Hematopoietic multipotent progenitor cell treated with erythropoietin and hydrocortisone succinate and interleukin-3 and kit ligand, for 8 days (in vitro differentiated cells): Measurements from ENCODE around the gene SIMC1.

Experiments
- DNase-seq: peaks from one replicate; pipeline ENCODE4 v3.0.0-alpha.2; 2015

Gene SIMC1

DNA sequence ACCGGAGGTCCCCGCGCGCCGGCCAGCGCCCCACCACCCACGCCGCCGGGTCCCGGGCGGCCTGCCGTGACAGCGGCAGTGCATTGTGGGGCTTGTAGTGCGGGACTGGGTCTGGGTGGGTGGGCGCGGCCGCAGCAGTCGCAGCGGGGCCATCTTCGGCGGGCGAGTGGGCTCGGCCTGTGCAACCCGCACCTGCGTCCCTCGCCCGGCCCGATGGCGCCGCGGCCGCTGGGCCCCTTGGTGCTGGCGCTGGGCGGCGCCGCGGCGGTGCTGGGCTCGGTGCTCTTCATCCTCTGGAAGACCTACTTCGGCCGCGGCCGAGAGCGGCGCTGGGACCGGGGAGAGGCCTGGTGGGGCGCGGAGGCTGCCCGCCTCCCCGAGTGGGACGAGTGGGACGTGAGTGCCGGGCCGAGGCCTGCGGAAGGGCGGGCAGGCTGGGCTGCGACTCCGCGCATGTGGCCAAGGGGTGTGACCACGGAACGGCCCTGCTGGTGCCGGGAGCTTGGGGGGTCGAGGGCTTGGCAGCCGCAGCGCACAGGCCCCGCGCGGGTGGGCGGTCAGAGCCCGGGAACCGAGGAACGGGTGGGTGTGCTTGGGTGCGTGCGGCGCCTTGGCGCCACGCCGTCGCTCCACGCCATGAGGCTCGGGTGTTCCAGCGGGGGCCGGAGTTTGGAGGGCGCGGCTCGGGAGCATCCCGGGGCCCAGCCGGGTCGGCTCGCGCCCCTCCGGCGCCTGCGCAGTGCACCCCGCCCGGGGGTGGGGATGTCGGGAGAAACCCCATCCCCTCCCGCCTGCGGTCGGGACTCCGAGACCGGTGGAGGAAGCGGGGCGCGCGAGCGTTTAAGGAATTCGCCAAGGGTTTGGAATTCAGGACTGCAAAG, 127.4 kb downstream of the SIMC1 start, which contains the start of gene ARL10:
TSS of gene ARL10 (plus strand) at position 137 of the 881 bp plus-strand sequence. CDS start at position 214, 77 bp downstream.
- peak; percentile 30 for DNase-seq

DNA sequence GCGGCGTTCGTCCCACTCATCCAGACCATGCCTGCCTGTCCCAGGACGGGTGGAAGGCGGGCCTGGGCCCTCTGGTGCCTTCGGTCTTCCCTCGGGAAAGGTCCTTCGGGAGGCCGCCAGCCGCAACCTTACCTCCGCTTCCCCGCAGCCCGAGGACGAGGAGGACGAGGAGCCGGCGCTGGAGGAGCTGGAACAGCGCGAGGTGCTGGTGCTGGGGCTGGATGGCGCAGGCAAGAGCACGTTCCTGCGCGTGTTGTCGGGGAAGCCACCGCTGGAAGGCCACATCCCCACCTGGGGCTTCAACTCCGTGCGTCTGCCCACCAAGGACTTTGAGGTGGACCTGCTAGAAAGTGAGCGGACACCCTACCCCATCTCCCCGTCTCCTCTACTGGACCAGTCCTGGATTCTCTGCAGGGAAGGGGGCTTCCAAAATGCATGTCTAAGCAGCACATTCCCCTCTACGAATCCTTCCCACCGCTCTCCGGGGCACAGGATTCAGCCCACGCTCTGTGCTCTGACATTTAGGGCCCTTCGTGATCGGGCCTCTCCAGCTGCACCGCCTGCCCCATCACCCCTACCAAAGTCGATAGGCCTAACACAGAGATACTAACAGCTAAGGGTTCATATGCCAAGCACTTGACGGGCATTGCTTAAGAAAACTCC, 128.1 kb downstream of the SIMC1 start:
- DNase-seq, result no peak

DNA sequence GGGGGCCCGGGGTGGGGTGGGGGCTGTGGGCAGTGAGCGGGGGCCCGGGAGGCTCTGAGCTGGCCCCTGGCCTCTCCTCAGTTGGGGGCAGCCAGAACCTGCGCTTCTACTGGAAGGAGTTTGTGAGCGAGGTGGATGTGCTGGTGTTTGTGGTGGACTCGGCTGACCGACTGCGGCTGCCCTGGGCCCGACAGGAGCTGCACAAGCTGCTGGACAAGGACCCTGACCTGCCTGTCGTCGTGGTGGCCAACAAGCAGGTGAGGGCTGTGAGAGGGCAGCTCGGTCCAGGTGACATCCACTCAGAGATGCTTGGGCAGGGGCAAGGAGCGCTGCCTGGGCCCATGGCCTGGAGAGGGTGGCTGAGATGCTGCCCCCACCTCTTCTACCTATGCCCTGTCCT, 130.5 kb downstream of the SIMC1 start:
- DNase-seq, result no peak

DNA sequence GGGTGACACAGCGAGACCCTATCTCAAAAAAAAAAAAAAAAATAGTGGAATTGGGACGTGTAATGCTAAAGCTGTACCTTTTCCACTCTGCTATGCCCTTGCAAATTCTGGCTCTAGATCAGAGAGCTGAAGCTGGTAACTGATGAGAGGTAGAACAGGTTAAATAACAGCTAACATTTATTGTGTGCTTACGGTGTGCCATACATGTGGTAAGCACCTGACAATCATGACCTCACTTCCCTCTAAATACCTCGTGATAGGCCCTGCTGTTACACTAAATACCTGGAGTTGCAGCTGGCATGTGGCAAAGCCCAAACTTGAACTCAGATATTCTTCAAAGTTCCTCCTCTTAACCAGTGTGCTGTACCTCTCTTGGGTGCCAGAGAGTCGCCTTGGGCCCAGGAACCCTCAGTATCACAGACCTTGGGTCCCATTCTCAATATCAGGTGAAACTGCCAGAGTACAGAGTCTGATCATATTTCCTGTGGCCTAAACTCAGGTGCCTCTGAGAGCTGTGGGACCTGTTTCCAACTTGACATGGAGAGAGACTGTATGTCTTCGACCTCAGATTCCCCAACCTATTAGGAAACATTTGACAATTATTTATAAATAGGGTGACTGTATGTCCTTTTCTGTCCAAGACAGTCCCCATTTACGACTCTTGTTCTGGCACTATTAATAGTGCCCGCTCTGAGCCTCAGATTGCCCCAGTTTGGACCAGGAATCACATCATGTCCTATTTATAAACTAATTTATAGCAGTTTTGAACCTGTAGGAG, 131.9 kb downstream of the SIMC1 start:
- DNase-seq, result no peak

DNA sequence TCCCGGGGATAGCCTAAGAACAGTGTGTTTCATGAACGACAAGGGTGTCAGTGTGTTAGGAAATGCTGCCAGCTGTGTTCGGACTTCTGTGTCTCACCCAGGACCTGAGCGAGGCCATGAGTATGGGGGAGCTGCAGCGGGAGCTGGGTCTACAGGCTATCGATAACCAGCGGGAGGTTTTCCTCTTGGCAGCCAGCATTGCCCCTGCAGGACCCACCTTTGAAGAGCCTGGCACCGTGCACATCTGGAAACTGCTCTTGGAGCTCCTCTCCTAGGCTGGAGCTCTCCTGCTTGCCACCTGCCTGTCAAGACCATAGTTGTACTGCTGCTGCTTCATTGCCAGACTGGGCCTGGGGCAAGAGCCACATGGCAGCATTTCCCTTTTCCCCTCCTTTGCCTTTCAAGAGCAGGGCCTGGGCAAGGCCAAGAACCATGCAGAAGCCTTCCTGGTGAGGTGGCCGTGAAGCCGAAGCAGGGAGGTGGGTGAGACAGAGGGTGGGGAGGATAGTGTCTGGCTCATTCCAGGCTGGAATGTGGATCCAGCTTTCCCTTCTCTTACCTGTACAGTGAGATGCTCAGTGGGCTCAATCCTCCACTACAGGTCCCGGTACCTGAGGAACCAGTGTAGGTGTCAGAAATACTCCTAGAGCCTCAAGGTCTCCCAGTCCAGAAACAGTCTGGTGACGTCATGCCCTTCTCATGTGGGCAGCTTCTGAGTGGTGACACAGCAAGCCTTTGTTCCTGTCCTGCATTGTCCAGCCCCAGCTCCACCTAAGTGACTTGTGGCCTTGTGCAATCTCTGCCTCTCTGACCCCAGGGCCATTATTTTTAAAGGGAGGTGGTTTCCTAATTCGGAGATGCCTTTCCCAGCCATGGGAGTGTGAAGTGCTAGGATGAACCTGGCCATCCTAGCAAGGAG, 133.7 kb downstream of the SIMC1 start:
- DNase-seq, result no peak

DNA sequence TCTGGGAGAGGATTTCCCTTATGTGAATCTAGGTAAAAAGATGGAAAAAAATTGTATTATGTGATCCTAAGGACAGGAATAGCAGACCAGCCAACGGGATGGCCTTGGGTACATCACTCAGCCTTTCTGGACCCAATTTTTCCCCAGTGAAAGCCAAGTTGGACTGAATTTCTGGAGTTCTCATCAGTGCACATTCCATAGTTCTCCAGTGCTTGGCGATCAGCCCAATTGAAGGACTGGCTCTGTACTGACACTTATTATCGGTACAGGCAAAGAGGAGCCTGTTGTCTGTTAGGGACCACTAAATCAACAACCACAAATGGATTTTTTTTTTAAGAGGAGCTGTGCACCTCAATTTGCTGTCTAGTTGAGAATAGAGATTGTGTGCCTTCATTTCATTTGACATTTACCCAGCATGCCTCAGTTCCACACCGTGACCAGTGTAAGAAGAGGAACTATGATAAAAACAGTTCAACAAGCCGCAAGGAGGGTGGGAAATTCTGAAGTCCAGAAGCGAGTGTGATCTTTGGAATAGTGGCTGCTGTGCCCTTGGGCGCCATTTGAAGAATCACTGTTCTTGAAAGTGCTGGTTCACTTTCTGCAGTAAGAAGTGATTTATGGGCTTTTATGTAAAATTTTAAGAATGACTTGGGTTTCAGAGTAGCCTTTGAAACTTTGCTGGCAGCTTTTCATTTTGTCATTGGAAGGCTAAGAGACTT, 135.0 kb downstream of the SIMC1 start:
- DNase-seq, result peak; percentile 13

DNA sequence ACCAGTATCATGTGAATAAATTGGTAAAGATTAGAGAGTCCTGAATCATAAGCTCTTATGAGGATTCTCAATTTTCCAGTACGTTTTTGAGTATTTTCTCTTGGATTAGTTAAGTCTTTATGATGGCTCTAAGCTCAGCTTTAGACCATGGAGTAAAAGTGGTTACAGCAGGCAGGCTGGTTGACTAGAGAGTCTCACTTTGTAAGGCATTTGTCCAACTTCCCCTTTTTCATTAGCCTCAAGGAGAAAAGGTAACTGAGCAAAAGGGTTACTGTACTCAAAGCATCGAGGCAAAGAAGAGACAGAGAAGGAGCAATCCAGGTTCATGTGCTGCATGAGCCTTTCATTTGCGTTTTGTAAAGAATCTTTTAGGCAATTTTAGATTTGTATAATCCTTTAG, 141.7 kb downstream of the SIMC1 start:
- no peak for DNase-seq

DNA sequence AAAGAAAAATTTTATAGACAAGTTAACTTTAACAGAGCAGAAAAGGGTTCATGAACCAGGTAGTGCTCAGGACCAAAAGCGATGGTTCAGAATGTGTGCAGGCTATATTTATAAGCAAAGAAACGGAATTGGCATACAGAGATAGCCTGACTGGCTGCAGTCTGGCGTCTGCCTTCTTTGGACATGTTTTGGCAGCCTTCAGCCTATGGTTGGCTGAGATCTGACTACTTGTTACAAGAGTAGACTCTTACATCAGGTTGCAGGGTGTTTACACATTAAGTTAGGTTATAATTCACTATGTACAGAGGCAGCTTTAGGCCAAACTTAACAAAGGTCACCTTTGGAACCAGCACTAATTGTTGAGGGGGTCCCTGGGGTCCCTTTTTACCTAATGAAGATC, 143.2 kb downstream of the SIMC1 start:
- DNase-seq, result no peak

DNA sequence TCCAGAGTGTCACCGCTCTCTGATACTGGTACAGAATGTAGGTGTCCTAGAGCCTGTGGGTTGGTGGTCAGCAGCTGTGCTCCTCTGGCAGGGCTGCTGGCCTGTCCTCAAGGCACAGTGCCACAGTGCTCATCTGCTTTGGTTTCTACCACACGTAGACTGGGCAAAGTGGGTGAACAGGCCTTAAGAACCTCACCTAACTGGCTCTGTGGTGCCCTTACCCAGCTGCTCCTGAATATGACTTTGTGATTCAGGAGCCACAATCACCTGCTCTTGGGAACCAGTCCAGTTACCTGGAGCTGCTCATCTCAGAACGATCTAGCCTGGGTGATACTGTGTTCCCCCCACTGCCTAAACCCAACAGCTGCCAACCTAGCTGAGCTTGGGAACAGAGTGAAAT, 143.8 kb downstream of the SIMC1 start:
- no peak for DNase-seq

DNA sequence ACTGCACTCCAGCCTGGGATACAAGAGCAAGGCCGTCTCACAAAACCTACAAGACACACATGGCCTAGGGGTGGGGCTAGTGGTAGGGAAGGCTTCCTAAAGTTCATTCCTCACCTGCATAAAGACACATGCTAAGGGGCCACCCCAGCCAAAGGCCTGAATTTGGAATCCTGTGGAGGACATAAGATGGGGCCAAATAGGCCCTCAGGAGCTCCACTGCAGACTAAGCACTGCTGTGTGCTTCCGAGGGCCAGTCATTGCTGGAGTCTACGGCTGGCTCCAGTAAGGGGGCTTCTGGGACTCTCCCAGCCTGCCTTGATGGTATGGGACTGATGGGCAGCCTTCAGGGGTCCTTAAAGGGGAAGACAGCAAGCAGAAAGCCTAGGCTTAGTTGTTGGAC, 144.5 kb downstream of the SIMC1 start:
- no peak for DNase-seq

DNA sequence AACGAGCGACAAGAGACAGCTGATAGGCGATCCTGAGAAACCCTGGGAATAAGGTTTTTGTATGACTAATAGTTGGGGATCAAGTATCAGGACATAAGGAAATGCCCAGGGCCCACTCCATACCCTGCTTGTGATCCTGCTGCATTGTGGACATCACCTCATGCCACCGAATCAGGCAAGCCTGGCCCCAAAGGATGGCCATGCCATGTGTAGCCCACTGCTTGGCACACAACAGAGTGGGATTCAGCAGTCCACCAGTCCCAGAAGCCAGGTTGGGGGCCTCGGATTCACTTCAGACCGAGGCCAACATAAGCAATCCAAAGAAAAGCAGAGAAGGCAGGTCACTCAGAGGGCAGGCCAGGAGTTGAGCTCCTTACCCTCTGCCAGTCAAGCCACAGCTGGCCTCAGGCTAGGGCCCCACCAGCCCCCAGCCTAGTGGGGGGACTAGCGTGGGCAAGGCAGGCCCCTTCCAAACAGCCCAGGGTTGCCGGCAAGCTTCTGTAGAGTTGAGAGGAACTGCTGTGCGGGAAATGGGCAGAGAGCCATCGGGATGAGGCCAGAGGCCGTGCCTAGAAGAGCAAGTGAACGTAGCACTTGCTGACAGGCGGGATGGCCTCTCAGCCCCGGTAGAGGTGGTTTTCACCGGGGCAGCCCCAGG, 145.2 kb downstream of the SIMC1 start:
- no peak for DNase-seq

DNA sequence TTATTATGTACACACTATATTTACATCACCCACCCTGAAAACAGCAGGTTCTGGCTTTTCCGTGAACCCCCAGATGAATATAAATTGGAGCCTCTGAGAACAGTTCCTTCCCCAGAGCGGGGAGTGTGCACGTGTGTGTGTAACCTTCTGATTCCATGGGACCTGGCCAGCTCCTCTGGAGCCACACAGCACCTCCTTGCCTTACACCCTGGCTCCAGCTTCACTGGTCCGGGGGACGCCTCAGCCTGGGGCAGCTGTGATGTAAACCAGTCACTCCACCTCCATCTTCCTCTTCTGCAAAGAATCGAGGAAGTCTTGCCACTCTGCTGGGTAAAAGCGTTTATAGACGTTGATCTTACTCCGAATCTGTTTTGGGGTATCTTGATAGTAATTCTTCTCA, 145.7 kb downstream of the SIMC1 start:
- no peak for DNase-seq

DNA sequence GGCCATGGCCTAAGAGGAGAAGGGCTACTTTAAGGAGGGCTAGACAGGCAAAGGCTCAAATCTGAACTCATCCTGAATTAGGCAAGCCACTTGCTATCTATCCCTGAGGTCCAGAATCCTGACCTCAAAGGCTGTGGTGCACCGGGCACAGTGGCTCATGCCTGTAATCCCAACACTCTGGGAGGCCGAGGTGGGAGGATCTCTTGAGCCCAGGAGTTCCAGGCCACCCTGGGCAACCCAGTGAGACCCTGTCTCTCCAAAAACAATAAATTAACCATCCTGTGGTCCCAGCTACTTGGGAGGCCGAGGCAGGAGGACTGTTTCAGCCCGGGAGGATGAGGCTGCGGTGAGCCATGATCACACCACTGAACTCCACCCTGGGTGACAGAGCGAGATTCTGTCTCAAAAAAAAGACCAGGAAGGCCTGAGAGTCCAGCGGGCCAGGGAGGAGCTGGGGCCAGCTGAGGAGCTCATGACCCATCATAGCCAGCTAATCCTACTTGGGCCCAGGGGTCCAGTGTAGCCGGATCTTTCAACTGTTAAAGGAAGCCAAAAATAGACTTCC, 146.2 kb downstream of the SIMC1 start:
- no peak for DNase-seq

DNA sequence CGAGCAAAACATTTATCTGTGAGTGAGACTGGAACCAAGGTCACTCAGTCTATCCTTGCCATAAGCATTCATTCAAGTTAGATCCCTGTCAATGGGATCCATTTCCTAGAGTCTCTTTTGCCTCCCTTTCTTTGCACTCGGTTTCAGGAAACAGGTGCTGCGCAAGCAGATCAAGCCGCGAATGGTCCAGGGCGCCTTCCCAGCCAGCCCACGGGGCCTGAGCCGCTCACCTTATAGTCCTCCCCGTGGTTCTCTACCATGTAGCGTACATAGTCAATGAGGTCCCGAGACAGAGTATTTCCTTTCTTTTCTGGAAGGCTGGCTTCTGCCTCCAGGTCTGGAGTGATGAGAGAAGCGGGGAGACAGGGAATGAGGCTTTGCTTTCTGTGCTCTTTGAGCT, 146.8 kb downstream of the SIMC1 start:
- DNase-seq, result no peak

DNA sequence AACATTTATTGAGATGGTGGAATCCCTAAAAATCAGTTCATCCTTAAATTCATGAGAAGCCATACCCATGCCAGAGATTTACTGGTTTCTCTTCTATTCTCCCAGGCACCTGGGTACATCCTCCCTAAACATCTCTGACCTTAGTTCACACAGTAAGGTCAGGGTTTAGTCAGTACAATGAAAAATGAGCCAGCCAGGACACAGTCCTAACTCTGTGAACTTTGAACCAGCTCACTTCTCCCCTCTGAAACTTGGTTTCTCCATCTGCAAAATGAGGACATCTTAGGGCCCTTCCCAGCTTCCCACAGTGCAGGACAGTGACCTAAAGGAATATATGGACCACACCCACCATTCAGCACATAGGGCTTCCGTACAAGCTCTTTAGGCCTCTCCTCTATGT, 148.3 kb downstream of the SIMC1 start:
- DNase-seq, result no peak

DNA sequence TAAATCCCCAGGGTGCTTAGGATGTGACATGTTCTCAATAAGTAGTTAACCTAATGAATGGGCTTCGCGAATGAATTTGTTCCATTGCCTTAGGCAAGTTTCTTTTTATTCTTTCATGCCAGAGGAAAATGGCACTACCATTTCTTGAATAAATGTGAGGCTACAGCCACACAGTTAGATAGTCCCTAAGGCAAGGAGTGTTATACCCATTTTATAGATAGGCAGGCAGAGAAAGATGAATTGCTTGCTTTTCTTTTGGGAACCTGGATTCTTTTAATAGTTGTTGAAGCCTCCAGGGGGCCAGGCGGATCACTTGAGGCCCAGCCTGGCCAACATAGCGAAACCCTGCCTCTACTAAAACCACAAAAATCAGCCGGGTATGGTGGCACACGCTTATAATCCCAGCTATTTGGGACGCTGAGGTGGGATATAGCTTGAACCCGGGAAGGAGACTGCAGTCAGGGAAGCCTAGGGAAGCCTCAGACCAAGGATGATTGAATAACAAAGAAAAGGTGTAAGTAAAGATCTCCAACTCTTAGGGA, 149.2 kb downstream of the SIMC1 start:
- peak; percentile 55 for DNase-seq

DNA sequence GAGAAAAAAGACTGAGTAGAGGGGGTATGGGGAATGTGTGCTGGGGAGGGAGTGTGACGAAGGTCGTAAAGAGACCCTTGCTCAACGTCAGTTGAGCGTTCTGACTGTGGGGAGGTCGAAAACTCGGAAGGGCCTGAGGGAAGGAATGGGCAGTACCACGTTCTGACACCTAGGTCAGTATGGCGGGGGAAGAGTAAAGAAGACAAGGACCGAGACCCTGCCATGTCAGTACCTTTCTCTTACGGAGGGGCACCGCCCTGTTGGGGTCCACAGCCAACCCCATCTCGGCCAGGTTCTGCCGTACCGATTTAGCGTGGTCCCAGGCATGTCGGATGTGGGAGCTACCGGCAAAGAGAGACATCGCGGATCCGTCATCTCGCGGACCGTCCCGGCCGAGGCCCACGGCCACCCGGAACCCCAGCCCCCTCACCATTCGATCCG, 149.8 kb downstream of the SIMC1 start:
- peak; percentile 53 for DNase-seq

DNA sequence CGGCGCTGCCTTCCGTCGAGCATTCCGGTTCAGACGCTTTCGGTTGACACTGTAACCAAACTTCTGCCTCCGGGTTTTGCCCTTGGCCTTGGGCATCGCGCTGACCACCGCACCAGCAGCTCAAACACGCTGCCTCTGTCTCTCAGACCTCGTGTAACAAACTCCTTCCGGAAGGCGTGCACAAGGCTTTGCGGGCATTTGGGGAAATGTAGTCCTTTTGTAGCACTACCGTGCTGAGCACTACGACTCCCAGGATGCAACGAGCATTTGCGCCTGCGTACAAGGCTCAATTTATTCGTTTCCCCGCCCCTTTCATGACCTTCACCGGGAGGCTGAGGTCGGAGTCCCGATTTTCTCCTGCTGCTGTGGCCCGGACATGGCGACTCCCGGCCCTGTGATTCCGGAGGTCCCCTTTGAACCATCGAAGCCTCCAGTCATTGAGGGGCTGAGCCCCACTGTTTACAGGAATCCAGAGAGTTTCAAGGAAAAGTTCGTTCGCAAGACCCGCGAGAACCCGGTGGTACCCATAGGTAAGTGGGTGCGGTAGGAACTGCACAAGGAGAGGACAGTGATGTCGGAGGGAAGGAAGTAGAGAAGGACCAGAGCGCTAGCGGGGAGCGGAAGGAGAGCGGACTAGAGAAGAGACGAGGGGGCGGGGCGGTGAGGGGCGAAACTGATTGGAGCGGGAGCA, 150.4 kb downstream of the SIMC1 start, which contains the start of the genes HIGD2A and NOP16:
TSS of gene HIGD2A (plus strand) at position 308 of the 691 bp plus-strand sequence. CDS start at position 377, 69 bp downstream.
TSS of gene NOP16 (minus strand) at position 155 of the 691 bp plus-strand sequence. CDS start at position 96, 59 bp downstream.
- DNase-seq, result peak; percentile 99
